Hematopoietic multipotent progenitor cell treated with erythropoietin and hydrocortisone succinate and interleukin-3 and kit ligand, for 17 days (in vitro differentiated cells): ENCODE results near the gene RSPO3.

Experiments used
- DNase-seq: peaks from one replicate; pipeline ENCODE4 v3.0.0-alpha.2; 2015; ENCODE audit warnings: low spot score

Gene RSPO3

DNA sequence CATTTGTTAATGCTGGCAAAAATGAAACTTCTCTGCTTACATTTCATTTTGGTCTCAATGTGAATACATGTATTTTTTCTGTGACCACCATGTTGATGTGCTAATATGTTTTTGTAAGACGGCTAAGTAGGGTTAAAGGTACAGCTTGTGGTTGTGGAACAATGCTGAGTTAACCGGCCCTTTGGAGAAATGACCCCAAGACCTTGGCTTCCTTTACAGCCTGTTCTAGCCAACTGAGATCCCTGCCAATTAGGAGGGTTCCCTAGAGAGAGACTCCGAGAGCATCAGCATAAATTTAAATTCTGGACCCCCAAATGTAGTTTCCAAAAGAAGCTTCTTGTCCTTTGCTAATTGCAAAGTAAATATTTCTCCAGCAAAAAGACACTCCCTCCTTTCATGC is 44.4 kb downstream of the RSPO3 start:
- no peak for DNase-seq

DNA sequence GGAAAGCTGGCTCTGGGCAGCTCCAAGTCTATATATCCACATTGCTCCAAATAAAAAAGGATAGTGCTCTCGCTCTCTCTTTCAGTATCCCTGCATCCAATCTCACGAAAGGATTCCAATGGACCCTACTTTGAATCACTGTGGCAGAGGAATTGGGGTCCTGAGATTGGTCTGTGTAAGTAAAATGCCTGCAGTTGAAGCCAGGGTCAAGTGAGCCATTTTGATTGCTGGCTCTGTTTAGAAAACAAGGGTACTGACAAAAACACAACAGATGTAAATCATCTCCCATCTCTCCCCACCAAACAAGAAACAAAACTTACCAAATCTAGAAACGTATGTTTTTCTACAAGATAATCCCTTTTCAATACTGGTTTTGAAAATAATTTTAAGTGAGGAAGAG is 45.6 kb downstream of the RSPO3 start:
- no peak for DNase-seq

DNA sequence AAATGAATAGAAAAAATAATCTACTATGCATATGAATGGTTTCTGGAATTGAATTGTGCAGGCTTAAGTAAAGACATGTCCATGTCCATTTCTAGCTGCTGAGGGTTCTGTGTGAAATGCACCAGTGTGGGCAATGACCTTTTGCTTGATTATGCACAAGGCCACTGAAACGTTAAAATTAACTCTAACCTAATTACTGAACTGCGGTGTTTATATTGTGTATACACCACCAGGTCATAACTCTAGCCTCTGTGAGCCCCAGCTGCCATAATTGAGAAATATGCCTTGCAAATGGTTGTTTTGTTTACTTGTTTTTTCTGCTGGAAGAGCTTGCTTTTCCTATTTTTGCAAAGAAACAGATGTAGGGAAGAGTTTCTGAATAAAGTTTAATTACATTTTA is 46.1 kb downstream of the RSPO3 start:
- no peak for DNase-seq

DNA sequence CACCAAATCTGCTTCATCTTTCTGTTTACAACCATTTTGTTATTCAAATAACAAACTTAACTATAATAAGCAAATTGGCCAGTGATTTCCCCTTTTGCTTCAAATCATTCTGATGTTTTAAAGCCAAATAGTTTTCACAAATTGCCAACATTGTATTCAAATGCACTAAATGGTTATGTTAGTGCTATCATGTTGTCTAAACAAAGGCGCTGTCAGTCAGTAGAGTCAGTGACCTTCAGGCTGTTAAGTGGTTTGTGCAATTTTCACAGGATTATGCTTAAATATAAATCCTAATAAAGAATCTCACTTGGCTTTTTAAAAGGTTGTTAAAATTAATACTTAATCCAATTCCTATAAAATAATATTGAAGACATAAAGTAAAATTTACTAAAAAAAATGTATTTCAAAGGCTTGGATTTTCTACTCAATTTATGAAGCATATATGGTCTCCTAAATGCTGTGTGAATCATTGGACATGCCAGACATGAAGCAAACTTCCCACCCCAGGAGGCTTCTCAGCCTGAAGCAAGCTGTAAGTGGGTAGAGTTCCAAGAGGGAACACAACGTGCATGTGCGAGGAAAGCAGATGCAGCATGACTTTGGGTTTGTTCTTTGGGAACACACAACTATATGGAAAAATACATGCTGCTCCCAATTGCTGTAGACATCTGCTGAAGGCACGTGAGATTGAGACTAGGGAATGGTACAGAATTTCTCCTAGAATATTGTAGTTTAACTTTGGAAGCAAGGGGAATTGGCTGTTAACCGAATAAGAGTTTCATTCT is 54.9 kb downstream of the RSPO3 start:
- no peak for DNase-seq

DNA sequence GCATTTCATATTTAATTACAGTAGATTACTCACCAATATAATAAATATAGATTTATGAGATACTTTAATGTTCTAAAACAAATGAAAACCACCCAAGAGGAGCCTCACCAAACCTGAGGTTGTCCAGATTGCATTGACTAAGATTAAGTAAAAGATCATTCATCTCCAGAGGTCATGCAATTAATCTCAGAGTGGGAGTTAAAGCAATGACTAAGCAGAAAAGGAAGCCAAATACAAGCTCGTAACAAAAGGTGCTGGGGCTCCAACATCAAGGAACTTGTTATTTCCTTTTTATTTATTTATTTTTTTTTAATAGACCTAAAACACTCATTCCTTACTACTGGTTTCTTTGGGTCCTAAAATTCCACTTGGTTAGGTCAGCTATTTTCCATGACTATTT is 57.7 kb downstream of the RSPO3 start:
- no peak for DNase-seq

DNA sequence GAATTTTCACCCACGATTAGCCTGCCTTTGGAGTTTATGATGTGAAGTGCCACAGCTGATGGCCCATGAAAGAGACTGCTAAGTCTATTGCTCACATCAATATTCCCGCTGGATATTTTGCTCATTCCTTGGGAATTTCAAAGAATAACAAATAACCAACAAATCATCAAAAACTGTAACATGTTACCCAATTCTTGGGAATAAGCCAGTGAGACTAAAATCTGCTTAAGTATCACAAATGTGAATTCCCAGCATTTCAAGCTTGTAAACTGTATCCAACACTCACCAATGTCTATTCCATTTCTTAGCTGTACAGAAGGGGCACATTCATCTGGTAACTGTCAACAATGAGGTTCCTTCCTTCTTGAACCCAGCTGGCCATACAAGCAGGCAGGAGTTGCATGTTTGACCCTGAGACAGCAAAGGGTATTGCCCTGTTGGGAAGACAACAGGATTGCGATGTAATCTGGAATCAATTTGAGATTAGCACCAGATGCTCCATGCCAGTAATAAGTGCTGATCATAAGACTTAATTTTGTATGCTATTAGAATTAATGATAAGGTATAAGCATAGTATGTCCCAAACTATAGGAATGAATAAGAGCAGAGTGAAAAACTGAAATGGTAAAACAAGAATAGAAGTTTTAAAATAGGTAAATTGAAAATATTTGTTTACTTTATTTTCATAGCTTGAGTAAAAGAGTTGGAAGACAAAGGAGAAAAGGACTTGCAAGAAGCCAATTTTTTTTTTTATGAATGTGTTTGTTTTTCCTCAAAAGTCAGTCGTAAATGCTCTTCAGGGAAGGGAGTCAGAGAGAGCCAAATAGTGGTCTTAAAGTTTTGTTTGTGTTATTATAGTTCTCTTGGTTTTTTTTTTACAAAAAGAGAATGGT is 58.8 kb downstream of the RSPO3 start:
- no peak for DNase-seq

DNA sequence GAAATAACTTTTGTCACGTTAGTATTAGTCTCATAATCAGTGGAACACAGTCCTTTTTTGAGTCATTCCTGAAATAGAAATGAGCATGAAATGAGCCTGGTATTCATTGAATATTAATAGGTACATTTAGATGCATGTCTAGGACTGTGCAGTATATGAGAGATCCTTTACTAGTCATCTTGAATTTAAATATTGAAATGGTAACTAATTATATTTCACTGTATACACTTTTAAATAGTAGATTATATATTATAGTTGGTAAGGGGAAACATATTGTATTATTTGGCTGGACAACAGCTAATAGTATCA is 59.4 kb downstream of the RSPO3 start:
- DNase-seq = no peak

DNA sequence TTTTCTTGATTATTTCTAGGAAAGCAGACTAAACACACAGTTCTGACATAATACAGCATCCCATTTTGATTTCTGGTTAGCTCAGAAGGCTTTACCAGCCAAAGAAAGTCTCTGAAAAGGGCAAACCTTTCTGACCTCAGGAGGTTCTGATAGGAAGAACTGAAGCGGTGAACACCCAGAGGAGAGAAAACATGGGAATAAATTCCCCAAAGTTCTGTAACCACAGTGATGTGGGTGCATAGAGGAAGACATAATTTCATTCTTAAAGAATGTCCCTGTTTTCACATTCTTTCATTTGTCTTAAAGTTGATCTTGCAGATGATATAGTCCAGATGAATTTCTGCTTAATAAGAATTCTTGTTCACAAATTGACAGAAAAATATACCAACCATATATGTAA is 60.3 kb downstream of the RSPO3 start:
- no peak for DNase-seq

DNA sequence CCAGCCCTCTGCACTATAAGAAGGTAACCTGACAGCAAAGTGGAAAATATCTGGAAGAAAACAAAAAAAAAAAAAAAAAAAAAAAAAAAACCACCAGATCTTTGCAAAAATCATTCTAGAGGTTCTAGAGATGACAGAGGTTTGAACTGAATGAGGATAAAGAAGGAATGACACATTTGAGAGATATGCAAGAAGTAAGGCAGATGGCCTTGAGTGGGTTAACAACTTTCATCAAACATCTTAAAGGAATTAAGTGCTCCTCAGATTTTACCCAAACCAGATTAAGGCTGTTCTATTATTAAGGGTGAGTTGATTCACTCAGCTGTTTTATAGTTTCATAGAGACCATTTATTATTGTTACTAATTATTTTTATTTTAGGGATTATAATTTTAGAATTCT is 62.0 kb downstream of the RSPO3 start:
- no peak for DNase-seq

DNA sequence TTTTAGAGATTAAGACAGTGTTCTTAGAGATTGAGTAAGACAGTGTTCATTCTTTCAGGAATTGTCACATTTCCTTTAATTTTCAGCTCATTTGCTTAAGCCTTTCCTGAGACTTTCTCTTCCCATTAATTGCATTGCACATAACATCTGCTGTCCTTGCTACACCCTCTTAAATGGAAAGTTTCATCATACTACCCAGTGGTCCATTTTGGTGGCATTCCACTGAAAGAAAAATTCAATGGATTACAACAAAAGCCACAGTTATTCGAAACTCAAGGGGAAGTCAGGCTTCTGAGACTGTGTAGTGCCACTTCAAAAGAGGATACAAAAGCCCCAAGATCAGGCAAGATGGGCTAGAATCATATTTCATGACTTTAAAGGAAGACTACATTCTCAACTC is 64.0 kb downstream of the RSPO3 start:
- no peak for DNase-seq

DNA sequence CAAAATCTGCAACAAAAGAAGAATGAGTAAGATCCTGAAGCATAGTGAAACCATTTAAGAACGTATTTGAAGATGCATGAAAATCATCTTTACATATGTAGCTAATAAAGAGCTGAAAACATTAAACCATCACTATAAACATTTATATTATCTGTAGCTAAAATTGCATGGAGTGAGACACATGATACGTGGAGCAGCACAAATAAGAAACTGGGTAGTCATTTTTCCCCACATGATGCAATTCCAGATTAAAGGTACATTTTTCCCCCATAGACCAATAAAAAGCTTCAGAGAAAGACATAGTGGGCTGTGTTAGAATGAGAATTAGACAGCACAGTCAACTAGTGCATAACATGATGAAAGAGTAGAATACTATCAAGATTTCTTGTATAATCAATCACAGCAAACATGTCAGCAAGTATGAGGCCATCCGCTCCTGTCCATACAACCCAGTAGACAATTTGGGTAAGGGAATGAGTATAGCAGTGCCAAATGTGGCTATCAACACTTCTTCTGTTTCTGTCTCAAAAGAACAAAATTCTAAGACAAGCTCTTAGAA is 67.0 kb downstream of the RSPO3 start:
- no peak for DNase-seq

DNA sequence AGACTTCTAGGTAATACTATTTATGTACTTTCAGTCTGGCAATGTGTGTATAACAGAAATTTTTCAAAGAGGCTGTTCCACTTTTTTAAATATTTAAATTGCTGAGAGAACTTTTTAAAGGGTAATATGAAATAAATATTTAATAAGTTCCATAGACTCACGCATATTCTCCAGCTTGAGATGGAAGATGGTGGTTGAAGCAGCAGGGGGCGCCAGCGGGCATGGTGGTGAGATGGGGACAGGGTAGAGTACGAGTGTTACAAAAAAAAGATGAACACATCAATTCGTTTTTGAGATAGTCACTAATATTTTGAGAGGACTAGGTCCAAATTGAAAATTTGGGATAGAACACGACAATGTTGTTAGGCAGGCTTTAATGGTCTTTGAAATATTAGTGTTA is 68.4 kb downstream of the RSPO3 start:
- DNase-seq = peak; percentile 28

DNA sequence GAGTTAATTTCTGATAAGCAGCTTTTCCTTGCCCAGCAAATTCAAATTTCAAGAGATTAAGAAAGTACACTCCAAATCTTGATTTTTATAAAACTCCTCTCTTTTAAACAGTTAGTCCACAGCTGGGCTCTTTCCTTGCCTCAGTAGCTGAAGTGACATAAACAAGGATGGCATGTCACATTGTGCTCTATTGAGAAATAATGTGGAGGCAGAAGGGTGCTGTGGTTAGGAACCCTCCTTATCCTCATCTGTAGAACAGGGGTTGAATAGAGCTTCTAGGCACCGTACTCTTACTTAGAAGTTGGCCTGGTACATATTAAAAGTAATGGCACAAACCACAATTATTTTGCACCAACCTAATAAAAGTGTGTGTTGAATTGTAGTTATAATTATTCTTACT is 70.3 kb downstream of the RSPO3 start:
- DNase-seq = no peak

DNA sequence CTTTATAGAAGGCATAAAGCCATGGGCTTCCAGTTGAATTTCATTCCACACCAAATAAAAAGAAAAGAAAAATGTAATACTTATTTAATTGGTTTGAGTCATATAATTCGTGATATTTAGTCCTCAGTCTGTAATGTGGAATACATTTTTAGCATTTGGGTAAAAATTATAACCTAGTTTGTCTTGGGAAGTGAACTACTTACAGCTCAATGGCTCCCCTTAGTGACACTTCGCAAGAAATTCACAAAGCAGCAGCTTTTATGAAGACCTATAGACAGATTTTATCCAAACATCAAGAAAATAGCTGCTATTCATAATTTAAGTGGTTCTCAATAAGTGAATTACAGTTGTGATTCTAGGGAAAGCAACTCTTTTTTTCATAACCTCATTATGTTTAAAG is 72.1 kb downstream of the RSPO3 start:
- DNase-seq = no peak

DNA sequence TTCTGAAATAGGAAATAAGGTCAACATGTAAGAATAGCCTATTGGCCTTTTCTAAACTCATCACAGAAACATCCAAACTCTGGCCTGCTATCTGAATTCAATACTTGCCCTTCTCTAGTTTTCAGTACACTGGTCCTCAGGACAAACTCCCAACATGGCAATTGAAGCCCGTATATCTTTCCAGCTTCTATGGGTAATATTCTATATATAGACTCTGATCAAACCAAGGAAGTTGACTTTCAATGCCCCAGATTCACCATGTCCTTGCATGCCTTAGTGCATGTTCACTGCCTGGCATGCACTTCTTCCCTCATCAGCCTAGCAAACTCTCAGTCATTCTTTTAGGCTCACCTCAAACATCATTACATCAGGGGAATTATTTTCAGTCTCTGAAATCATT is 73.2 kb downstream of the RSPO3 start:
- no peak for DNase-seq

DNA sequence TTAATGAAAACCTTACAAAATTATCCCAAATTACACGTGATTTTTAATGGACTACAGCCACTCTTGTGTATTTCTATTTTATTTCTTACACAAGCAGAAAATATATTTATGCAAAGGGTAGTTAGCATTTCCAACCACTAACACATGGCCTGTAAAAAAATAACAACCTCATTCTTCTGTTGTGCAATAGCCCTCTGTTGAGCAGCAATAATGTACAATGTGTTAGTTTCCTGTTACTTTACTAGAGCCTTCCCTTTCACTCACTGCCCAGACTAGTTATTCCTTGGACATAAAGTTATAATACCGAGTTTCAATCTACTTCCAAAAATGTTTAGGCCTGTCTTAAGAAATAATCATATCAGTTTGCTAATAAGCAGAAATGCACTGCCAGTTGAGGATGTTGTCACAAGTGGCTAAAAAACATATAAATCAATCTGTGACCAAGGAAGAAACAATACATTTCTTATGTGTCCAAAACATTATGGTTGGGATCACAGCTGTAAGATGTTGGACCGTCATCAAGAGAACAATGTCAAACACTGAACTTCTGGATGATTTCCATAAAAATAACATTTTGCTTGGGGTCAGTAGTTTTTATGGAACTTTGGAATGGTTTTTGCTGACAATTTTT is 74.6 kb downstream of the RSPO3 start:
- DNase-seq = no peak

DNA sequence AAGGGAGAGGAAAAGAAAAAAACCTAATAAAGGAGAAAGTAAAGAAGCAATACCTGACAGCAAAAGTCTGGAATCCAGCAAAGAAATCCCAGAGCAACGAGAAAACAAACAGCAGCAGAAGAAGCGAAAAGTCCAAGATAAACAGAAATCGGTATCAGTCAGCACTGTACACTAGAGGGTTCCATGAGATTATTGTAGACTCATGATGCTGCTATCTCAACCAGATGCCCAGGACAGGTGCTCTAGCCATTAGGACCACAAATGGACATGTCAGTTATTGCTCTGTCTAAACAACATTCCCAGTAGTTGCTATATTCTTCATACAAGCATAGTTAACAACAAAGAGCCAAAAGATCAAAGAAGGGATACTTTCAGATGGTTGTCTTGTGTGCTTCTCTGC is 77.4 kb downstream of the RSPO3 start:
- no peak for DNase-seq

DNA sequence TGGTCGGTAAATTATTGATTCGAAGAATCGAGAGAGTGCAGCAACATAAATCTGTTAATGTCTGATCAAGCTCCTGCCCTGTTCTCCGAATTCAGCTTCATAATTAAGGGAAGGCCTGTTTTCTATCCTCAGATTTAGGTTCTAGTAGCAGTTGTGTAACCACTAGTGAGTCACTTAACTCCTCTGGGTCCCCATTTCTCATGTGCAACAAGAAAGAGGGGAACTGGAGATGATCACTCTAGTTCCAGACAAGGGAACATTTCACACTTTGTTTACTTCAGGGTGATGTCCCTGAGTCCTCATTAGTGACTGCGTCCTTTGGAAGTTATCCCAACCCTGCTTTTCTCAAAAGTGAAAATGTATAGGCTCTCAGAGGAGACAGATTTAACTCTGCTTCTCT is 80.1 kb downstream of the RSPO3 start:
- no peak for DNase-seq

DNA sequence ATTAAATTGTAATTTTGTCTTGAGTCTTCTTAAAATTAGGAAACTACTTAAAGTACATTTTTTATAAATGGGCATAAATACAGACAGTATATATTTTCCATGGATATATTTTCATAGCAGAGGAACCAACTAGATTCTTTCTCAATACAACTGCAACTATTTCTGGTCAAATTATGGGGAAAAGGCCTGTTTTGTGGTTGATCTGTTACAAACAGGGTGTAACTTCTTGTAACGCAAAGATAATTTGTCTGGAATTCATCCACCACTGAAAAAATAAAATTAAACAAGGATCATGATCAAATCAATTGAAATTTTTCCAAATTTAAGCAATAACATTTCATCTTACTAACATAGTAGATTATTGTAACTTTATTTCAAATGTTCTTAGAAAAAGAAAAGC is 81.0 kb downstream of the RSPO3 start:
- DNase-seq = no peak

DNA sequence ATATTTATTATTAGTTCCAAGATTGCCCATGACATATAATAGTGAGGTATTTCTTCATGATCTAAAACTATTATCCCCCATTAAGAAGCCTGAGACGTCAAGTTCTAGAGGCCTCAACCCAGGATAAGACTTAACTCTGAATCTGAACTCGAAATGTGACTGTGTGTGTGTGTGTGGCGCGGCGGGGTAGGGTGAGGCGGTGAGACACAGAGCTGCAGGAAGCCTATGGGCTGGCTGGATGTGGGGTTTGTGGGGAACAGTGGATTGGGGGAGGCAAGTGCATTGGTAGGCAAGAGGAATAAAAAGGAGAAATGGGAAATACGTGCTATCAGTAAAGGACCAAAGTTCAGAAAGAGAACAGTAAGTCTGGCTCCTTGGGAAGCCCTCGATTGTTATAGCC is 81.6 kb downstream of the RSPO3 start:
- no peak for DNase-seq

DNA sequence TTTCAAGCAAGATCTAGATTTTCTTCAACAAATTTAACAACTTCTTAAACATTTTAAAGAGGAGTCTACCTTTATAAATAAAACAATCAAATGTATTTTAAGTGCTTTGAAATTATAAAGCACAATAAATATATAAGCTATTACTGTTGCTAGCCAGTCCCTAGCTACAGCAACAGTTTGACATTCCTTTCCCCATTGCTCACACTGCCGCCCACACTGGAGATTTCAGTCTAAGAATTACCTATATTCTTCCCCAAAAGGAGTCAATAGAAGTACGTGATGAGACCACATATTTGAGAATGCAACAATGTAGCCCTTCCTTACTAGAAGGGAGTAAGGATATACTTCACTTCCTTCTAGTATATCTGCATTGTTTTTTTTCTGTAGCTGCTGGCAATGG is 82.8 kb downstream of the RSPO3 start:
- DNase-seq = no peak

DNA sequence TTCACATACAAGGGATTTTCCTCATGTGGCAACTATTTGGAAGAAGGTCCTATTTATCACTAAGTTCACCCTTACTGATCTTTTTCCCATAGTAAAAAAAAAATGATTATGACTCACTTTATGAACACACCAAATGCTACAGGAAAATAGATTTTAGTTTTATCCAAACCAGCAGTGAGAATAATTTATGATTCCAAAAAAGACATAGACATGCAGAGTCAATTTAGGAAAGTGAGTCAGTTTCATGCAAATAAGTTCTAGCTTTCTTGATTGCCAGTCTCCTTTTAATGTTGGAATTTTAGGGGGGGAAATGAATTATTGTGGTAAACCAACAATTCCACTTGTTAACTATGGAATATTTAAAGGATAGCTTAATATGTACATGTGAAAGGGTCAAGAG is 84.2 kb downstream of the RSPO3 start:
- no peak for DNase-seq

DNA sequence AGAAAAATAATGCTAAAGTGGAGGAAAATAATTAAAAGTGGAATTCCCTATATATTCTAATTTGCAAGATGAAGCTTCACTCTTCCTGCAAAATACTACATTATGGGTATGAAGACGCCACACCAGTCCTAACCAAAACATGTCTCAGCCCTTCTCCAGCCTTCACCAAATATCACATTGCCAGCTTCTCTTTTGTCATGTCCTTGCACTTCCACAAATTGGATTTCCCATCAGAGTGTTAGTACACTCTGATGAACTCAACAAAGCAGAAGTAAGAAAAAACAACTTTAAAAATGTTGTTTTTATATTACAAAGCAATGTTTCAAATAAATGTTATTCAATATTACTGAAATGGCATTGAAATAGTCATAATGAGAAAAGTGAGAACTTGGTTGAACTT is 85.8 kb downstream of the RSPO3 start:
- DNase-seq = no peak
